H1 (cell line): ENCODE data around the gene OPCML.

Source experiments
- CTCF ChIP-seq, 3 experiments: IDR thresholded peaks; 1 replicate in 2 of 3; 2 replicates in 1 of 3; pipeline versions ENCODE4 v1.5.1 to v1.6.1; 2011; ENCODE audit warnings: low read length in 3 of 3, mild to moderate bottlenecking in 3 of 3, inconsistent platforms in 2 of 3, low read depth in 1 of 3, moderate library complexity in 1 of 3; ENCODE audit not compliant: insufficient read depth in 1 of 3; ENCODE audit errors: control extremely low read depth in 1 of 3
- EP300 ChIP-seq, 2 experiments: IDR thresholded peaks; 1 replicate in 1 of 2; 2 replicates in 1 of 2; pipeline ENCODE4 v1.6.1; 2011 to 2012; ENCODE audit warnings: low read depth in 2 of 2, low read length in 2 of 2, mild to moderate bottlenecking in 2 of 2, borderline replicate concordance in 1 of 2, inconsistent platforms in 1 of 2, moderate library complexity in 1 of 2
- POLR2A ChIP-seq, 2 experiments: IDR thresholded peaks; 1 replicate in 1 of 2; 2 replicates in 1 of 2; pipeline ENCODE4 v1.6.1; 2011; ENCODE audit warnings: low read depth in 2 of 2, low read length in 2 of 2, mild to moderate bottlenecking in 2 of 2; ENCODE audit errors: control extremely low read depth in 1 of 2
- POU5F1 ChIP-seq: IDR thresholded peaks from 2 replicates; pipeline ENCODE4 v1.6.1; 2011; ENCODE audit warnings: low read depth, mild to moderate bottlenecking, low read length, moderate library complexity
- RAD21 ChIP-seq, 2 experiments: IDR thresholded peaks in 1 of 2; conservative IDR thresholded peaks in 1 of 2; 2 replicates each; pipeline ENCODE4 v1.6.1; 2011; ENCODE audit warnings: low read depth in 2 of 2, low read length in 2 of 2, improper control_type of control experiment in 1 of 2, inconsistent platforms in 1 of 2, mild to moderate bottlenecking in 1 of 2, moderate library complexity in 1 of 2
- SP1 ChIP-seq: IDR thresholded peaks from 2 replicates; pipeline ENCODE4 v1.6.1; 2011; ENCODE audit warnings: low read depth, low read length
- ZNF274 ChIP-seq: IDR thresholded peaks from 2 replicates; pipeline ENCODE4 v1.7.0; 2012; ENCODE audit warnings: low read length, borderline replicate concordance; ENCODE audit errors: extremely low read depth

GRCh38 chr11:133078012-133078411 is 454.3 kb downstream of the OPCML start:
- no peak for TF ChIP-seq ZNF274
- no peak for TF ChIP-seq POLR2A (IDR thresholded peaks at IDR 0.05; ENCODE audit: control extremely low read depth in 1 of 2, low read depth in 2 of 2, low read length in 2 of 2)
- no peak for TF ChIP-seq EP300 (IDR thresholded peaks at IDR 0.05; ENCODE audit: borderline replicate concordance in 1 of 2, low read depth in 2 of 2, low read length in 2 of 2)
- TF ChIP-seq CTCF (IDR thresholded peaks at IDR 0.05; ENCODE audit: control extremely low read depth in 1 of 3, insufficient read depth in 1 of 3, low read depth in 1 of 3, low read length in 3 of 3): no peak
- no peak for TF ChIP-seq POU5F1
- no peak for TF ChIP-seq RAD21 (IDR thresholded peaks at IDR 0.05 in 1 of 2, conservative IDR thresholded peaks at IDR 0.05 in 1 of 2; ENCODE audit: low read depth in 2 of 2, low read length in 2 of 2)
- no peak for TF ChIP-seq SP1
